GM12872 (cell line): ENCODE data around the gene SP4.

Experiments
- TF ChIP-seq, protein P1 (sequence below): IDR thresholded peaks from 3 replicates; pipeline ENCODE4 v1.5.1; 2011; ENCODE audit warnings: low read depth, mild to moderate bottlenecking, low read length, moderate library complexity; ENCODE audit not compliant: insufficient read depth

SP4 gene

DNA sequence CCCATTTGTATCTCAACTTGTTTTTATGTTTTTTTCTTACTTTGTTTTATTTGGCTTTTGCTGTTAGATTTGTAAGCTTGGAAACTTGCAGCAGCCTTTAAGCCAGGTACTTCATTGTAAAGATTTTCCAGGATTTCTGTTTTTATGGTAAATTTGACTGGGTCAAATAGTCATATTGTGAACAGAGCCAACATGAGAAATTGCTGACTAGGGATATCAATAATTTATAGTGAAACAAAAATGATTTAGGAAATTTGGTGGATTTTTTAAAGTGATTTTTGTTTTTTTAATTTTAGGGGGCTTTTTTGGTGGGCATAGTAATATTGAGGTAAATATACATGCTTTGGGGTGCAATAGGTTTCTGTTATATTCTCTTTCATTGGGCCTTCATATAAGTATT lies 22.2 kb downstream of the SP4 start:
- TF ChIP-seq, protein P1, sequence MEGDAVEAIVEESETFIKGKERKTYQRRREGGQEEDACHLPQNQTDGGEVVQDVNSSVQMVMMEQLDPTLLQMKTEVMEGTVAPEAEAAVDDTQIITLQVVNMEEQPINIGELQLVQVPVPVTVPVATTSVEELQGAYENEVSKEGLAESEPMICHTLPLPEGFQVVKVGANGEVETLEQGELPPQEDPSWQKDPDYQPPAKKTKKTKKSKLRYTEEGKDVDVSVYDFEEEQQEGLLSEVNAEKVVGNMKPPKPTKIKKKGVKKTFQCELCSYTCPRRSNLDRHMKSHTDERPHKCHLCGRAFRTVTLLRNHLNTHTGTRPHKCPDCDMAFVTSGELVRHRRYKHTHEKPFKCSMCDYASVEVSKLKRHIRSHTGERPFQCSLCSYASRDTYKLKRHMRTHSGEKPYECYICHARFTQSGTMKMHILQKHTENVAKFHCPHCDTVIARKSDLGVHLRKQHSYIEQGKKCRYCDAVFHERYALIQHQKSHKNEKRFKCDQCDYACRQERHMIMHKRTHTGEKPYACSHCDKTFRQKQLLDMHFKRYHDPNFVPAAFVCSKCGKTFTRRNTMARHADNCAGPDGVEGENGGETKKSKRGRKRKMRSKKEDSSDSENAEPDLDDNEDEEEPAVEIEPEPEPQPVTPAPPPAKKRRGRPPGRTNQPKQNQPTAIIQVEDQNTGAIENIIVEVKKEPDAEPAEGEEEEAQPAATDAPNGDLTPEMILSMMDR = no peak

DNA sequence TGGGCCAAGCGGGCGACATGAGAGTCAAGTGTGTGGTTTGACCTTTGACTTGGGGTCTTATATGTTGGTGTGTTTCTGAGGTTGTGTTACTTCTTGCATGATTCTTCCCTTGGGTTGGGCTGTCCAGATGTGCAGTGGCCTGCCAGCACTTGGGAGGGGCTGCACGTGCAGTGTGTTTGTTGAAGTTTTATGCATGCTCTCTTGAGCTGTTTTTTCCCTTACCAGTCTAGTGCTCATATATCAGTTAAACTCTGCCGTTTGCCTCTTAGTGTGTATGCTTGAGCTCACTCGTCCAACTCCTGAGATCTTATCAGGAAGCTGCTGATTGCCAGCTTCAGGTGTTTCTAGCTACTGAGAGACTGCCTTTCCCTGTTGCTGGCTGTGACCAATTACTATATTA lies 23.1 kb downstream of the SP4 start:
- TF ChIP-seq, protein P1 = no peak

DNA sequence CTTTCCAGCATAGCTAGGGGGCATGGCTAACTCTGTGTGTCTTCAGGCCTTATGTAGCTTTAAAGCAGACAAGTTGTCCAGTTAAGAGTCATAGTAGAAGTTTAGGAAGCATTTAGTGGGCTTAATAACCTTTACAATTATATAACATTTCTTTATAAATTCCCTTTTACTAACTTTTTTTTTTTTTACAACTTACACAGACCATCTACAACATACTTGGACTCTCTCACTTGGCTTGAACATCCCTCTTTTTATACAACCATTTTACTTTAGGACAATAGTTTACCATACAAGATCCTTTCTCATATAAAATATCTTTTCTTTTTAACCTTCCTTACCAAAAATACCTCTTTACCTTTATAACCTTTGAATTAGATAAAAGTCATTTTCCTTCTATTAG lies 26.3 kb downstream of the SP4 start:
- TF ChIP-seq, protein P1 = no peak

DNA sequence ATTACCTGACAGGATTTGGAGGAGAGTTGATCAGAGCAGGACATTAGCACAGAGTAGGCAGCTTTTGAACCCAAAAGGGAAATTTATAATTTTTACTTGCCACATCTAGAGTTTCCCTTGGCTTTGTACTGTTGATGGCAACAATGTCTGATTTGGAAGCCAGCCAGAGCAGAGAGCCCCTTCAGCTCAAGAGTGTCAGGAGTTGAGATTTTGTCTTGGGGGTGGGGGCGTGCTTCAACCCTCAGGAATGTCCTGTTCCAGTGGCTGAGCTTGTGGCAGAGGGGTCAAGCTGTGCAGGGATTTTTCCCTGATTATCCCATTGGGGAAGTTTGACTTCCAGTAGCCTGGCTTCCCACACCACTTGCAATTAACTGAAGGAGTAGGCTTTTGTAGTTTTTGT lies 27.0 kb downstream of the SP4 start:
- TF ChIP-seq, protein P1 = no peak

DNA sequence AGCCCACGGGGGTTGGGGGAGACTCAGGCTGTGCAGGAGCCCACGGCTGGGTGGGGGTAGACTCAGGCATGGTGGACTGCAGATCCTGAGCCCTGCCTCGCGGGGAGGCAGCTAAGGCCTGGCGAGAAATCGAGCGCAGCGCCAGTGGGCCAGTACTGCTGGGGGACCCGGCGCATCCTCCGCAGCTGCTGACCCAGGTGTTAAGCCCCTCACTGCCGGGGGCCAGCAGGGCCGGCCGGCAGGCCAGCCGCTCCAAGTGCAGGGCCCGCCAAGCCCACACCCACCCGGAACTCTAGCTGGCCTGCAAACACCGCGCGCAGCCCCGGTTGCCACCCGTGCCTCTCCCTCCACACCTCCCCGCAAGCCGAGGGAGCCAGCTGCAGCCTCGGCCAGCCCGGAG lies 33.4 kb downstream of the SP4 start:
- TF ChIP-seq, protein P1 = no peak

DNA sequence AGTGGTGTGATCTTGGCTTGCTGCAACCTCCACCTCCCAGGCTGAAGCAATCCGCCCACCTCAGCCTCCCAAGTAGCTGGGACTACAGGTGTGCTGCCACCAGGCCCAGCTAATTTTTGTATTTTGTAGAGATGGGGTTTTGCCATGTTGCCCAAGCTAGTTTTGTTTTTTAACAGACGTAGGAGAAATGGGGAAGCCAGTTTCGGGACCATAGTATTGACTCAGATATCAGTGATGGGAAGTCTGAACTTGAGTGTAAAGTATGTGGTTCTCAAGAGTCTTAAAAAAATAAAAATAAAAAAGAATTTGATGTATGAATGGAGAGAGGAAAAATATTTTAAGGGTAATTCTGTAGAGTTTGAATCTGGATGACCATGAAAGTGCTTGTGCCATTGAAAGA lies 34.2 kb downstream of the SP4 start:
- TF ChIP-seq, protein P1 = no peak

DNA sequence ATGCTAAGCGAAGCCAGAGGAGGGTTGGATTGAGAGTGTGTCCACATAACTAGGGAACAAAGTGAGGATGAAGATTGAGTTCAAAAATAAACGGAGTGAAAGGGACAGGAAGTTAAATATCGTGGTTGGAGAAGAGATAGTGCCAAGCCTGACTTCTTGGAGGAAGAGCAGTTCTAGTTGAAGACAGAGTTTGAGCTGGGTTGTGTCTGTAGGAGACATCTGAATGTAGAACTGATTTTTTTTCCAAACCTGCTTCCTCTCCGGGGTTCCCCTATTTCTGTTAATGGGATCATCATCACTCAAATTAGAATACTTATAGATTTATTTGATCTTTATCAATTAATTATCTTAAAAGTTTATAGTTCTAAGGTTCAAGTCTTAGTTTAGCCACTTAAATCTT lies 35.6 kb downstream of the SP4 start:
- TF ChIP-seq, protein P1 = no peak

DNA sequence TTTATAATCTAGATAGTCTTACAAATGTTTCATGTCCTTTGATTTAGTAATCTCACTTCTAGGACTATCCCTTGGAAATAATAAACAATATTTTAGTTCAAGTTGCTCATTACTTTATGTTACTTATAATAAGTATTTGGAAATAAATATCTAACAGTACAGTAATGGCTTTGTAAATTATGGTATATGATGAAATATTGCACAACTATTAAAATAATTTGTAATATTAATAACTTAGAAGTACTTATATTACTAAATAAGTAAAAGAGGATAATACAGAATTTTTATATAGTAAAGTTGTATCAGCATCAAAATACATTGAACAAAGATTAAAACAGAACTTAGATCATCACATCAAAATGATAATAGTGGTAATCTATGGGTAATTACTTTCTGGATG lies 41.1 kb downstream of the SP4 start:
- TF ChIP-seq, protein P1 = no peak
